Measurements from ENCODE around the gene MAST4.

MAST4 gene

GRCh38 chr5:67187006-67187715, 591.0 kb downstream of the MAST4 start:
- DNase-seq, result no peak
- no peak overlapping the region for H3K4me3 ChIP-seq (ENCODE audit: low read depth, low read length)
- no peaks in the 10 kb centered on the region for H3K9me3 ChIP-seq
- no peaks in the 10 kb centered on the region for H3K36me3 ChIP-seq
- no peak for TF ChIP-seq CTCF (IDR thresholded peaks at IDR 0.05; ENCODE audit: low read depth, low read length)
- H3K4me1 ChIP-seq, result peaks cover 2% of the 10 kb centered on the region
- no peaks in the 10 kb centered on the region for H3K27me3 ChIP-seq

GRCh38 chr5:67188274-67189078, 592.3 kb downstream of the MAST4 start:
- peaks cover 2% of the 10 kb centered on the region for H3K4me1 ChIP-seq
- H3K27me3 ChIP-seq, result no peaks in the 10 kb centered on the region
- H3K4me3 ChIP-seq (ENCODE audit: low read depth, low read length), result no peak overlapping the region
- TF ChIP-seq CTCF (IDR thresholded peaks at IDR 0.05; ENCODE audit: low read depth, low read length), result no peak
- H3K36me3 ChIP-seq, result no peaks in the 10 kb centered on the region
- H3K9me3 ChIP-seq, result no peaks in the 10 kb centered on the region
- no peak for DNase-seq

- DNase-seq, result no peak
- H3K4me1 ChIP-seq, result peaks cover 2% of the 10 kb centered on the region
- H3K9me3 ChIP-seq, result no peaks in the 10 kb centered on the region
- no peak for TF ChIP-seq CTCF (IDR thresholded peaks at IDR 0.05; ENCODE audit: low read depth, low read length)
- H3K36me3 ChIP-seq, result no peaks in the 10 kb centered on the region
- no peaks in the 10 kb centered on the region for H3K27me3 ChIP-seq
- no peak overlapping the region for H3K4me3 ChIP-seq (ENCODE audit: low read depth, low read length)
These were observed 592.8 kb downstream of the MAST4 start for GRCh38 chr5:67189079-67189354.

GRCh38 chr5:67189931-67190330, 593.7 kb downstream of the MAST4 start:
- no peak for TF ChIP-seq CTCF (IDR thresholded peaks at IDR 0.05; ENCODE audit: low read depth, low read length)
- Histone ChIP-seq H3K36me3 (no peaks in the 10 kb centered on the region), H3K4me1 (peaks cover 2% of the 10 kb centered on the region), H3K4me3 (ENCODE audit: low read depth, low read length) (no peak overlapping the region), H3K9me3 (no peaks in the 10 kb centered on the region), H3K27me3 (no peaks in the 10 kb centered on the region)
- no peak for DNase-seq

- no peak for TF ChIP-seq CTCF (IDR thresholded peaks at IDR 0.05; ENCODE audit: low read depth, low read length)
- no peak overlapping the region for H3K4me3 ChIP-seq (ENCODE audit: low read depth, low read length)
- H3K27me3 ChIP-seq, result no peaks in the 10 kb centered on the region
- H3K4me1 ChIP-seq, result peaks cover 2% of the 10 kb centered on the region
- no peaks in the 10 kb centered on the region for H3K9me3 ChIP-seq
- DNase-seq, result no peak
- no peaks in the 10 kb centered on the region for H3K36me3 ChIP-seq
These were observed 594.2 kb downstream of the MAST4 start for GRCh38 chr5:67190410-67190809.

GRCh38 chr5:67190861-67191260, 594.7 kb downstream of the MAST4 start:
- Histone ChIP-seq H3K4me3 (ENCODE audit: low read depth, low read length) (no peak overlapping the region), H3K27me3 (no peaks in the 10 kb centered on the region), H3K4me1 (peaks cover 2% of the 10 kb centered on the region), H3K9me3 (no peaks in the 10 kb centered on the region), H3K36me3 (no peaks in the 10 kb centered on the region)
- no peak for TF ChIP-seq CTCF (IDR thresholded peaks at IDR 0.05; ENCODE audit: low read depth, low read length)
- DNase-seq, result no peak

Measured in BE2C (cell line).